GM12892 (cell line): ENCODE data around the gene OR1D5.
"Not testable (repeated sequence)": the region's sequence is repeated elsewhere in the genome, so short reads cannot be mapped to it uniquely, and the experiment has no call there.

ENCODE experiments used
- DNase-seq: peaks from one replicate; pipeline ENCODE4 v3.0.0; 2011; ENCODE audit not compliant: insufficient read length
- FAIRE-seq: peaks from 2 replicates; lab custom pipeline; 2011; peaks lifted over from hg19 to GRCh38; lab: Jason Lieb, UNC
- POLR2A ChIP-seq: IDR thresholded peaks from 2 replicates; pipeline ENCODE4 v1.6.1; 2011; ENCODE audit warnings: low read depth, low read length, control low read depth
- POLR2AphosphoS5 ChIP-seq: IDR thresholded peaks from 2 replicates; pipeline ENCODE4 v1.6.1; 2011; ENCODE audit warnings: low read depth, low read length, control low read depth
- TAF1 ChIP-seq: IDR thresholded peaks from 2 replicates; pipeline ENCODE4 v1.6.1; 2011; ENCODE audit warnings: low read depth, mild to moderate bottlenecking, control low read depth, low read length, borderline replicate concordance

The OR1D5 gene

GRCh38 chr17:3038941-3039340, 24.5 kb downstream of the OR1D5 start:
- no peak for TF ChIP-seq POLR2AphosphoS5
- TF ChIP-seq POLR2A, result no peak
- TF ChIP-seq TAF1, result no peak
- FAIRE-seq, result no peak
- DNase-seq, result no peak

- no peak for TF ChIP-seq POLR2AphosphoS5
- TF ChIP-seq POLR2A, result no peak
- no peak for TF ChIP-seq TAF1
- no peak for FAIRE-seq
- no peak for DNase-seq
These were observed 26.1 kb downstream of the OR1D5 start for GRCh38 chr17:3037259-3037658.

- DNase-seq (no peak), FAIRE-seq (no peak)
- TF ChIP-seq POLR2A, result no peak
- no peak for TF ChIP-seq TAF1
- TF ChIP-seq POLR2AphosphoS5, result no peak
These were observed 26.6 kb downstream of the OR1D5 start for GRCh38 chr17:3036800-3037199.

- TF ChIP-seq POLR2AphosphoS5 (no peak), TAF1 (no peak), POLR2A (no peak)
- FAIRE-seq (no peak), DNase-seq (no peak)
These were observed 27.5 kb downstream of the OR1D5 start for GRCh38 chr17:3035968-3036280.

GRCh38 chr17:3035256-3035967, 28.0 kb downstream of the OR1D5 start:
- TF ChIP-seq POLR2AphosphoS5, result no peak
- TF ChIP-seq POLR2A, result no peak
- no peak for TF ChIP-seq TAF1
- FAIRE-seq (no peak), DNase-seq (no peak)

GRCh38 chr17:3034578-3034920, 28.9 kb downstream of the OR1D5 start:
- no peak for TF ChIP-seq TAF1
- FAIRE-seq (no peak), DNase-seq (no peak)

- TF ChIP-seq POLR2AphosphoS5, result no peak
- TF ChIP-seq TAF1, result no peak
- TF ChIP-seq POLR2A, result no peak
- no peak for FAIRE-seq
- DNase-seq, result no peak
These were observed 29.4 kb downstream of the OR1D5 start for GRCh38 chr17:3033741-3034577.

GRCh38 chr17:3033248-3033640, 30.2 kb downstream of the OR1D5 start:
- FAIRE-seq (no peak), DNase-seq (no peak)
- TF ChIP-seq TAF1, result no peak
- TF ChIP-seq POLR2AphosphoS5, result no peak
- no peak for TF ChIP-seq POLR2A

- FAIRE-seq, result no peak
- TF ChIP-seq POLR2A (no peak), POLR2AphosphoS5 (no peak), TAF1 (no peak)
- no peak for DNase-seq
These were observed 30.9 kb downstream of the OR1D5 start for GRCh38 chr17:3032258-3033247.

- not testable (repeated sequence) for FAIRE-seq, DNase-seq
These were observed 32.4 kb downstream of the OR1D5 start for GRCh38 chr17:3030852-3031470.

- DNase-seq, result no peak
- FAIRE-seq, result no peak
- no peak for TF ChIP-seq POLR2A
- no peak for TF ChIP-seq TAF1
- no peak for TF ChIP-seq POLR2AphosphoS5
These were observed 33.3 kb downstream of the OR1D5 start for GRCh38 chr17:3030096-3030495.
